Ascending aorta (tissue), 2 donors: ENCODE measurements around the gene AKAP6. TPM values are rescaled to one million over a fixed set of nuclear protein-coding genes. Genes with fewer than 3 reads are reported as not detected.
A peak's percentile ranks its signal among the peaks of the same experiment; 100 is the strongest.

Experiments used
- DNase-seq, 2 donors: peaks; one replicate each; pipeline ENCODE4 v3.0.0-alpha.2; 2019; ENCODE audit warnings: low spot score in 2 of 2
- H3K27ac ChIP-seq, 2 donors: fragments of 200-600 bp; sonication (generic); one replicate each; pipeline ENCODE4 v1.5.1; 2016 to 2017; ENCODE audit warnings: mild to moderate bottlenecking in 1 of 2
- H3K27me3 ChIP-seq: fragments of 200-600 bp; sonication (generic); one replicate; pipeline ENCODE4 v1.5.1; 2017
- H3K36me3 ChIP-seq, 2 donors: fragments of 200-600 bp; sonication (generic); one replicate each; pipeline ENCODE4 v1.5.1; 2016
- H3K4me1 ChIP-seq, 2 donors: fragments of 200-600 bp; sonication (generic); one replicate each; pipeline ENCODE4 v1.5.1; 2016 to 2017; ENCODE audit warnings: mild to moderate bottlenecking in 1 of 2
- H3K4me3 ChIP-seq, 2 donors: fragments of 200-600 bp; sonication (generic); one replicate each; pipeline ENCODE4 v1.5.1; 2016 to 2017; ENCODE audit warnings: mild to moderate bottlenecking in 1 of 2
- H3K9me3 ChIP-seq, 2 donors: fragments of 200-600 bp; sonication (generic); one replicate each; pipeline ENCODE4 v1.5.1; 2016
- CTCF ChIP-seq, 3 experiments: fragments of 200-600 bp in 2 of 3; fragments of 450-650 bp in 1 of 3; sonication (generic) in 2 of 3; IDR thresholded peaks; one replicate each; pipeline ENCODE4 v1.5.1; 2016 to 2019; ENCODE audit warnings: antibody characterized with exemption in 3 of 3, mild to moderate bottlenecking in 1 of 3, moderate library complexity in 1 of 3
- intact Hi-C: fragments of 100-400 bp; cut with DNase I; formaldehyde crosslinking; loops from one replicate; pipeline ENCODE4 v1.15.1; 2023
- total RNA-seq: library from RNA; depleted of rRNA; stranded (reverse); fragments of >200 nt; gene quantifications from one replicate; pipeline ENCODE4 v1.1.0, GENCODE V29; 2016

AKAP6 gene
- total RNA-seq, 1 donor from 2014 or later, result 21.1 TPM

GRCh38 chr14:32630701-32631100, 301.6 kb downstream of the AKAP6 start:
- no peak for TF ChIP-seq CTCF (IDR thresholded peaks at IDR 0.05)
- H3K9me3 ChIP-seq, result no peaks in the 10 kb centered on the region
- peaks cover 0 to 3% of the 10 kb centered on the region in 2 donors for H3K4me1 ChIP-seq
- H3K4me3 ChIP-seq, result no peak overlapping the region
- H3K27ac ChIP-seq, result no peak overlapping the region
- peaks cover 0 to 3% of the 10 kb centered on the region in 2 donors for H3K36me3 ChIP-seq
- intact Hi-C loops, result no loop called here
- DNase-seq, result no peak
- H3K27me3 ChIP-seq, result no peaks in the 10 kb centered on the region

- DNase-seq, result no peak
- H3K27me3 ChIP-seq, result no peaks in the 10 kb centered on the region
- peaks cover 0 to 3% of the 10 kb centered on the region in 2 donors for H3K4me1 ChIP-seq
- H3K4me3 ChIP-seq, result no peak overlapping the region
- H3K27ac ChIP-seq, result no peak overlapping the region
- H3K9me3 ChIP-seq, result no peaks in the 10 kb centered on the region
- no peaks in the 10 kb centered on the region for H3K36me3 ChIP-seq
- intact Hi-C loops, result no loop called here
- TF ChIP-seq CTCF (IDR thresholded peaks at IDR 0.05), result no peak
Observed at GRCh38 chr14:32633224-32633859, 304.2 kb downstream of the AKAP6 start.

GRCh38 chr14:32633930-32634329, 304.8 kb downstream of the AKAP6 start:
- intact Hi-C loops, result no loop called here
- H3K4me3 ChIP-seq, result no peak overlapping the region

DNA sequence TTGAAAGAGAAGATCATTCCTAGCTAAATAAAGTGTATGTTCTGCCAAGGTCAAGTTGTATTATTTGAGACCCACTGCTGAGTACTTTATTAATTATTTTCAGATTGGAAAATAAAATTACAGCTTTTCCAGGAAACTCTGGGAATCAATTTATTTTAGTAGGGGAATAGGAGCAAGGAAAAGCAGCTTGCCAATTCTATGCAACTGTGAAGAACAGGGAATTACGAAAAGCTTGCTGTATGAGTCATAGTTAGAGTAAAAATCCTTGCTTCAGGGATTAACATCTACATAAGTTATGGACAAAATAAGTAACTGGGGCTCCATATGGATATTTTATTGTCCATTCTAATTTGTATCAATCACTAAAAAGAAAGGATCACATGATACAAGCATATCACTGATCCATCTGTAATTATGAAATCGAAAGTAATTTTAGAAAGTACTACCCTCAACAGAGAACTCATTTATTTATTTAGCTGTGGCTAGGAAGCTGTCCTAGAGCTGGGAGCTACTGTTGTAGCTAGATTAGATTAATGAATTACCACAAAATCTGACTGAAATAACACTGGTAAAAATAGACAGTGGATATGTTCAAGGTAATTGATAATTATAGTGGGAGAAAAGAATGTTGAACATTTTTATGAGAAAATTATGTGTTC, 306.1 kb downstream of the AKAP6 start:
- Histone ChIP-seq H3K27me3 (no peaks in the 10 kb centered on the region), H3K27ac (peak overlapping the region in 1 of 2 donors; percentile 44), H3K4me1 (no peaks in the 10 kb centered on the region), H3K9me3 (no peaks in the 10 kb centered on the region), H3K36me3 (no peaks in the 10 kb centered on the region), H3K4me3 (peak overlapping the region; percentile 24 to 34)
- DNase-seq, result no peak
- intact Hi-C loops, result no loop called here
- no peak for TF ChIP-seq CTCF (IDR thresholded peaks at IDR 0.05)

More at GRCh38 chr14:32633930-32634329, 304.8 kb downstream of the AKAP6 start:
- DNase-seq, result no peak
- Histone ChIP-seq H3K36me3 (no peaks in the 10 kb centered on the region), H3K9me3 (no peaks in the 10 kb centered on the region), H3K4me1 (no peaks in the 10 kb centered on the region), H3K27ac (no peak overlapping the region), H3K27me3 (no peaks in the 10 kb centered on the region)
- TF ChIP-seq CTCF (IDR thresholded peaks at IDR 0.05), result no peak

- intact Hi-C loops, result no loop called here
- H3K4me3 ChIP-seq, result no peak overlapping the region
- TF ChIP-seq CTCF (IDR thresholded peaks at IDR 0.05), result no peak
Observed at GRCh38 chr14:32637582-32637981, 308.5 kb downstream of the AKAP6 start.

More at GRCh38 chr14:32637582-32637981, 308.5 kb downstream of the AKAP6 start:
- Histone ChIP-seq H3K4me1 (no peaks in the 10 kb centered on the region), H3K27me3 (no peaks in the 10 kb centered on the region), H3K27ac (no peak overlapping the region), H3K36me3 (no peaks in the 10 kb centered on the region), H3K9me3 (no peaks in the 10 kb centered on the region)
- no peak for DNase-seq
